SK-N-SH treated with all-trans-retinoic acid at 6 μM for 48 hours (cell line): Measurements from ENCODE around the gene NLRX1.

ENCODE experiments used
- CREB5 ChIP-seq: fragments of 250-450 bp; sonication (Bioruptor Pico); IDR thresholded peaks from 2 replicates; pipeline ENCODE4 v1.5.1; 2020; ENCODE audit warnings: low read depth, mild to moderate bottlenecking, moderate library complexity
- CSDC2 ChIP-seq: fragments of 250-450 bp; sonication (Bioruptor Pico); IDR thresholded peaks from 2 replicates; pipeline ENCODE4 v1.5.0; 2020; ENCODE audit warnings: mild to moderate bottlenecking, moderate library complexity
- ESRRG ChIP-seq: fragments of 250-450 bp; sonication (Bioruptor Pico); IDR thresholded peaks from 2 replicates; pipeline ENCODE4 v1.6.1; 2021; ENCODE audit warnings: mild to moderate bottlenecking
- GLIS3 ChIP-seq: fragments of 250-450 bp; sonication (Bioruptor Pico); IDR thresholded peaks from 2 replicates; pipeline ENCODE4 v1.5.0; 2020; ENCODE audit warnings: mild to moderate bottlenecking, moderate library complexity
- ISL1 ChIP-seq: fragments of 250-450 bp; sonication (Bioruptor Pico); IDR thresholded peaks from 2 replicates; pipeline ENCODE4 v2.1.2; 2022; ENCODE audit warnings: mild to moderate bottlenecking, moderate library complexity
- PATZ1 ChIP-seq: fragments of 250-450 bp; sonication (Bioruptor Pico); IDR thresholded peaks from 2 replicates; pipeline ENCODE4 v1.8.0; 2020; ENCODE audit warnings: mild to moderate bottlenecking, moderate library complexity, borderline replicate concordance
- TCF4 ChIP-seq: fragments of 250-450 bp; sonication (Bioruptor Pico); IDR thresholded peaks from 2 replicates; pipeline ENCODE4 v1.8.0; 2021; ENCODE audit warnings: mild to moderate bottlenecking, moderate library complexity, borderline replicate concordance
- TSHZ2 ChIP-seq: fragments of 250-450 bp; sonication (Bioruptor Pico); IDR thresholded peaks from 2 replicates; pipeline ENCODE4 v1.5.0; 2020; ENCODE audit warnings: mild to moderate bottlenecking, moderate library complexity
- ZFP3 ChIP-seq: fragments of 250-450 bp; sonication (Bioruptor Pico); IDR thresholded peaks from 2 replicates; pipeline ENCODE4 v1.5.0; 2020; ENCODE audit warnings: mild to moderate bottlenecking, moderate library complexity
- ZFP30 ChIP-seq: fragments of 450-650 bp; formaldehyde crosslinking; IDR thresholded peaks from 2 replicates; pipeline ENCODE4 v1.5.0; 2022; ENCODE audit warnings: mild to moderate bottlenecking, moderate library complexity
- ZNF565 ChIP-seq: fragments of 450-650 bp; formaldehyde crosslinking; conservative IDR thresholded peaks from 2 replicates; pipeline ENCODE4 v1.5.0; 2020; ENCODE audit warnings: low read depth, mild to moderate bottlenecking, moderate library complexity
- ZNF70 ChIP-seq: fragments of 450-650 bp; formaldehyde crosslinking; IDR thresholded peaks from 2 replicates; pipeline ENCODE4 v1.5.0; 2020; ENCODE audit warnings: mild to moderate bottlenecking, moderate library complexity

GRCh38 chr11:119207415-119207960 is 39.0 kb downstream of the NLRX1 start:
- TF ChIP-seq CREB5 (CRISPR knock-in tag): no peak
- no peak for TF ChIP-seq ZFP3
- TF ChIP-seq PATZ1 (CRISPR knock-in tag): no peak
- no peak for TF ChIP-seq CSDC2 (CRISPR knock-in tag)
- no peak for TF ChIP-seq GLIS3 (CRISPR knock-in tag)
- TF ChIP-seq ZNF70 (CRISPR knock-in tag): no peak
- no peak for TF ChIP-seq TSHZ2 (CRISPR knock-in tag)
- no peak for TF ChIP-seq ESRRG (CRISPR knock-in tag)
- TF ChIP-seq ZNF565 (CRISPR knock-in tag): no peak
- no peak for TF ChIP-seq TCF4 (CRISPR knock-in tag)
- no peak for TF ChIP-seq ZFP30 (CRISPR knock-in tag)
- no peak for TF ChIP-seq ISL1 (CRISPR knock-in tag)
